ENCODE data around the gene KCNQ1. TPM values are rescaled to one million over a fixed set of nuclear protein-coding genes. Genes with fewer than 3 reads are reported as not detected.
A peak's percentile ranks its signal among the peaks of the same experiment; 100 is the strongest.

The KCNQ1 gene
- total and polyA plus RNA-seq, 2 of the 13 experiments (the other 11 are each of a cell fraction or from before 2014, with no cell fraction given): 0.02 to 0.08 TPM

GRCh38 chr11:2837096-2837601, 392.3 kb downstream of the KCNQ1 start (continued):
- TF ChIP-seq HNRNPL (IDR thresholded peaks at IDR 0.05; ENCODE audit: low read depth, low read length) (0 out of 2 replicates have a peak, but pooled peaks have one; percentile 30), ZFYVE20 (CRISPR knock-in tag; IDR thresholded peaks at IDR 0.05; ENCODE audit: borderline replicate concordance, low read depth) (no peak), ZNF337 (CRISPR knock-in tag; IDR thresholded peaks at IDR 0.05; ENCODE audit: borderline replicate concordance, low read depth) (no peak), CTCF (CRISPR knock-in tag; IDR thresholded peaks at IDR 0.05) (0 out of 2 replicates have a peak, but pooled peaks have one; percentile 13), SP1 (IDR thresholded peaks at IDR 0.05) (no peak), SP1 (CRISPR knock-in tag; IDR thresholded peaks at IDR 0.05) (peak; percentile 64; the same call in 1 of the 2 replicates), HIC2 (CRISPR knock-in tag; IDR thresholded peaks at IDR 0.05; ENCODE audit: low read depth) (peak; percentile 47; the same call in 1 of the 2 replicates), ZNF777 (CRISPR knock-in tag; IDR thresholded peaks at IDR 0.05) (0 out of 2 replicates have a peak, but pooled peaks have one; percentile 64), TSC22D2 (CRISPR knock-in tag; IDR thresholded peaks at IDR 0.05; ENCODE audit: borderline replicate concordance) (peak; percentile 48; the same call in 1 of the 2 replicates), SALL1 (CRISPR knock-in tag; IDR thresholded peaks at IDR 0.05) (0 out of 2 replicates have a peak, but pooled peaks have one; percentile 25), SRSF9 (IDR thresholded peaks at IDR 0.05; ENCODE audit: borderline replicate concordance, insufficient read depth, low read depth, low read length, poor library complexity, severe bottlenecking) (no peak), UBTF (CRISPR knock-in tag; IDR thresholded peaks at IDR 0.05) (peak; percentile 39; the same call in 1 of the 2 replicates), HINFP (CRISPR knock-in tag; IDR thresholded peaks at IDR 0.05; ENCODE audit: low read depth) (no peak), FOSL2 (CRISPR knock-in tag; IDR thresholded peaks at IDR 0.05) (0 out of 2 replicates have a peak, but pooled peaks have one; percentile 8), PAF1 (CRISPR knock-in tag; IDR thresholded peaks at IDR 0.05) (no peak), MXI1 (IDR thresholded peaks at IDR 0.05; ENCODE audit: borderline replicate concordance, low read depth, low read length) (no peak), ZFAT (CRISPR knock-in tag; conservative IDR thresholded peaks at IDR 0.05) (no peak), PATZ1 (CRISPR knock-in tag; IDR thresholded peaks at IDR 0.05) (peak; percentile 77)

All from HepG2 (cell line).